OCI-LY1 (cell line): Measurements from ENCODE around the gene AMPD3.

Experiments used
- EZH2 ChIP-seq: fragments of 200-600 bp; sonication (generic), shearing (Covaris generic); IDR thresholded peaks from 2 replicates; pipeline ENCODE4 v1.8.0; 2017; ENCODE audit warnings: borderline replicate concordance, mixed run types, mild to moderate bottlenecking, antibody characterized with exemption, low read length, moderate library complexity, mixed read lengths
- TF ChIP-seq, protein P1 (sequence below): fragments of 200-600 bp; sonication (generic), shearing (Covaris generic); IDR thresholded peaks from 2 replicates; pipeline ENCODE4 v1.5.1; 2017; ENCODE audit warnings: mild to moderate bottlenecking, antibody characterized with exemption, low read length, moderate library complexity, mixed read lengths

DNA sequence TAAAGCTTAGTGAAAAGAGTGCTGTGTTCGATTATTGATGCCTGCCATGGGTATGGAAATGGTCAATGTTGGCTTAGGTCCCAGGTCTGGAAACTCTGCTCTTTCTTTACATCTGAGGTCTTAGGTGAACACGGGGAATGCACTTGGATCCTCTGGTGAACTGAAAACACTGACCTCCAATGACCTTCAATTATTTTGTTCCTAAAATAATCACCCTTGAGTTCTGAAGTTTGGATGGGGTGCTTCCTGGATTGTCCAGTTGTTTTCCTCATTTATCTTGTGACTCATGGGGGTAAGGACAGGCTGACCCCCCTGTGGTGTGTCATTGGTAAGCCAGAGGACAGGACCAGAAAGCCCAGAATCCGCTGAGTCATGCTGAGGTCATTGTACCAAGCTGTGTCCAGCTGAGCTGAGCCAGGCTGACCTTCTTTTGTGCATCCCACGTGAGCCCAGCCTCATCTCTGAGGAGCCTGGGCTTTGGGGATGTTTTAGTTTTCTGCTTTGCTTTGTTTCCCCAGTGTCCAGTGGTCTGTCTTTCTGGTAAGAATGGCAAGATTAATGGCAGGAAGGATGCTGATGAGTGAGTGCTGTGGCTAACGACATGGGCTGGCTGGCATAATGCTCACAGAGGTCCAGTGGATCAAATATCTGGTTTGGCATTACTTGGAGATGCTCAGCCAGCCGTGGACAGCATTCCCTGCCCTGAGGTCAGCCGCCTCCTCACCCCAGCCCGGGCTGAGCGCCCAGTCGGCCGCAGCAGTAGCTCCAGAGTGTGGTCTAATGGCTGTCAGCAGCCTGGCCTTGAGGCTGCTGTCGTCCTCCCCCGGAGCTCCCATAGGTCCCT is 35.6 kb downstream of the AMPD3 start:
- TF ChIP-seq, protein P1, sequence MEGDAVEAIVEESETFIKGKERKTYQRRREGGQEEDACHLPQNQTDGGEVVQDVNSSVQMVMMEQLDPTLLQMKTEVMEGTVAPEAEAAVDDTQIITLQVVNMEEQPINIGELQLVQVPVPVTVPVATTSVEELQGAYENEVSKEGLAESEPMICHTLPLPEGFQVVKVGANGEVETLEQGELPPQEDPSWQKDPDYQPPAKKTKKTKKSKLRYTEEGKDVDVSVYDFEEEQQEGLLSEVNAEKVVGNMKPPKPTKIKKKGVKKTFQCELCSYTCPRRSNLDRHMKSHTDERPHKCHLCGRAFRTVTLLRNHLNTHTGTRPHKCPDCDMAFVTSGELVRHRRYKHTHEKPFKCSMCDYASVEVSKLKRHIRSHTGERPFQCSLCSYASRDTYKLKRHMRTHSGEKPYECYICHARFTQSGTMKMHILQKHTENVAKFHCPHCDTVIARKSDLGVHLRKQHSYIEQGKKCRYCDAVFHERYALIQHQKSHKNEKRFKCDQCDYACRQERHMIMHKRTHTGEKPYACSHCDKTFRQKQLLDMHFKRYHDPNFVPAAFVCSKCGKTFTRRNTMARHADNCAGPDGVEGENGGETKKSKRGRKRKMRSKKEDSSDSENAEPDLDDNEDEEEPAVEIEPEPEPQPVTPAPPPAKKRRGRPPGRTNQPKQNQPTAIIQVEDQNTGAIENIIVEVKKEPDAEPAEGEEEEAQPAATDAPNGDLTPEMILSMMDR: no peak
- no peak for TF ChIP-seq EZH2
